Measurements from ENCODE around the gene DNAJA3. TPM values are rescaled to one million over a fixed set of nuclear protein-coding genes. Genes with fewer than 3 reads are reported as not detected.

The DNAJA3 gene
- total and polyA plus RNA-seq, 9 of the 15 experiments (the other 6 are each of a cell fraction or from before 2014, with no cell fraction given), result 8.1 to 105 (median 79.0) TPM

DNA sequence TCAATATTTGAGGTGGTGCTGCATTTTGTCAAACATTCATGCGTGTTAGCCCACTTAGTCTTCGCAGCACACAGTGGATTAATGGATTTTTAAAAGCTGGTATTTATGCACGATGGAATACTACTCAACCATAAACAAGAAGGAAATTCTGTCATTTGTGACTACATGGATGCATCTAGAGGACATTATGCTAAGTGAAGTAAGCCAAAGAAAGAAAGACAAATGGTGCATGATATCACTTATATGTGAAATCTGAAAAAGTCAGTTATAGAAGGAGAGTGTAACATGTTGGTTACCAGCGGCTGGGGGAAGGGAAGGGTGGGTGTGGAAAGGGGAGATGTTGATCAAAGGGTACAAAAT, 73.5 kb downstream of the DNAJA3 start (continued):
- TF ChIP-seq, protein P1, sequence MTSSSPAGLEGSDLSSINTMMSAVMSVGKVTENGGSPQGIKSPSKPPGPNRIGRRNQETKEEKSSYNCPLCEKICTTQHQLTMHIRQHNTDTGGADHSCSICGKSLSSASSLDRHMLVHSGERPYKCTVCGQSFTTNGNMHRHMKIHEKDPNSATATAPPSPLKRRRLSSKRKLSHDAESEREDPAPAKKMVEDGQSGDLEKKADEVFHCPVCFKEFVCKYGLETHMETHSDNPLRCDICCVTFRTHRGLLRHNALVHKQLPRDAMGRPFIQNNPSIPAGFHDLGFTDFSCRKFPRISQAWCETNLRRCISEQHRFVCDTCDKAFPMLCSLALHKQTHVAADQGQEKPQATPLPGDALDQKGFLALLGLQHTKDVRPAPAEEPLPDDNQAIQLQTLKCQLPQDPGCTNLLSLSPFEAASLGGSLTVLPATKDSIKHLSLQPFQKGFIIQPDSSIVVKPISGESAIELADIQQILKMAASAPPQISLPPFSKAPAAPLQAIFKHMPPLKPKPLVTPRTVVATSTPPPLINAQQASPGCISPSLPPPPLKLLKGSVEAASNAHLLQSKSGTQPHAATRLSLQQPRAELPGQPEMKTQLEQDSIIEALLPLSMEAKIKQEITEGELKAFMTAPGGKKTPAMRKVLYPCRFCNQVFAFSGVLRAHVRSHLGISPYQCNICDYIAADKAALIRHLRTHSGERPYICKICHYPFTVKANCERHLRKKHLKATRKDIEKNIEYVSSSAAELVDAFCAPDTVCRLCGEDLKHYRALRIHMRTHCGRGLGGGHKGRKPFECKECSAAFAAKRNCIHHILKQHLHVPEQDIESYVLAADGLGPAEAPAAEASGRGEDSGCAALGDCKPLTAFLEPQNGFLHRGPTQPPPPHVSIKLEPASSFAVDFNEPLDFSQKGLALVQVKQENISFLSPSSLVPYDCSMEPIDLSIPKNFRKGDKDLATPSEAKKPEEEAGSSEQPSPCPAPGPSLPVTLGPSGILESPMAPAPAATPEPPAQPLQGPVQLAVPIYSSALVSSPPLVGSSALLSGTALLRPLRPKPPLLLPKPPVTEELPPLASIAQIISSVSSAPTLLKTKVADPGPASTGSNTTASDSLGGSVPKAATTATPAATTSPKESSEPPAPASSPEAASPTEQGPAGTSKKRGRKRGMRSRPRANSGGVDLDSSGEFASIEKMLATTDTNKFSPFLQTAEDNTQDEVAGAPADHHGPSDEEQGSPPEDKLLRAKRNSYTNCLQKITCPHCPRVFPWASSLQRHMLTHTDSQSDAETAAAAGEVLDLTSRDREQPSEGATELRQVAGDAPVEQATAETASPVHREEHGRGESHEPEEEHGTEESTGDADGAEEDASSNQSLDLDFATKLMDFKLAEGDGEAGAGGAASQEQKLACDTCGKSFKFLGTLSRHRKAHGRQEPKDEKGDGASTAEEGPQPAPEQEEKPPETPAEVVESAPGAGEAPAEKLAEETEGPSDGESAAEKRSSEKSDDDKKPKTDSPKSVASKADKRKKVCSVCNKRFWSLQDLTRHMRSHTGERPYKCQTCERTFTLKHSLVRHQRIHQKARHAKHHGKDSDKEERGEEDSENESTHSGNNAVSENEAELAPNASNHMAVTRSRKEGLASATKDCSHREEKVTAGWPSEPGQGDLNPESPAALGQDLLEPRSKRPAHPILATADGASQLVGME (CRISPR knock-in tag; IDR thresholded peaks at IDR 0.05), result no peak
- TF ChIP-seq NCOA1 (IDR thresholded peaks at IDR 0.05; ENCODE audit: low read depth) (no peak), KAT2B (IDR thresholded peaks at IDR 0.05; ENCODE audit: low read depth, low read length) (no peak), SMARCC2 (IDR thresholded peaks at IDR 0.05; ENCODE audit: low read depth) (no peak)

DNA sequence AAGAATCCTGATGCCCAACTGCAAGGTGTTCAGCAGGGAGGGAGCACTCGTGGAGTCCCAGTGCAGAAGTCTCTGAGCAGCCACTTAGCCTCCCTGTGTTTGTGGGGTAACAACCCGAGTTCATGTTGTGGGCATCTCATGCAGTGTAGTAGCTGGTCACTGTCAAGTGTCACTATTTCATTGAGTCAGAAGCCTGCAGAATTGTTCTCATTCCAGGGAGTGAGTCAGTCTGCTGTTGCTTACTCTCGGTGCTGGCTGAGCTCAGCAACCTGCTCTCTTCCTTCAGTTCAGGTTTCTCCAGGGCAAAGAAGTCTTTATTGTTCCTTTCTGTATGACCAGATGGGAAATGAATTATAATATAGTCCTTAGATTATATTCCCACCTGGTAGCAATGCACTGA, 74.6 kb downstream of the DNAJA3 start:
- Histone ChIP-seq H3K79me2 (ENCODE audit: control insufficient read depth, insufficient read depth, low read length) (peaks cover 36% of the 10 kb centered on the region; the same call in 2 of the 3 replicates), H3K9me1 (ENCODE audit: control insufficient read depth, insufficient read depth, low read length) (no peaks in the 10 kb centered on the region), H2AFZ (ENCODE audit: low read depth, low read length) (no peak overlapping the region), H3K27me3 (ENCODE audit: control insufficient read depth in 2 of 2, insufficient read depth in 2 of 2, low read length in 2 of 2) (no peaks in the 10 kb centered on the region), H3K9me3 (replicated peaks; ENCODE audit: control insufficient read depth, insufficient read depth, low read depth, low read length) (no peaks in the 10 kb centered on the region), H3K36me3 (ENCODE audit: control insufficient read depth, insufficient read depth, low read length) (peaks cover 22% of the 10 kb centered on the region), H3K27ac (ENCODE audit: extremely low read depth, low read depth, low read length) (no peak overlapping the region), H4K20me1 (replicated peaks; ENCODE audit: control insufficient read depth, insufficient read depth, low read length) (peaks cover 8% of the 10 kb centered on the region; the same call in 1 of the 2 replicates), H3K4me3 (no peak overlapping the region), H3K9ac (ENCODE audit: insufficient read depth in 1 of 2, low read depth in 2 of 2, low read length in 2 of 2) (peak overlapping the region in 1 of 2 experiments; percentile 14; a peak in 1 of 4 replicates), H3K4me2 (ENCODE audit: insufficient read depth, low read length) (no peak overlapping the region), H3K4me1 (replicated peaks in 1 of 2; ENCODE audit: control insufficient read depth in 2 of 2, insufficient read depth in 2 of 2, low read length in 2 of 2) (peaks cover 0 to 2% of the 10 kb centered on the region in 2 experiments; a peak in 2 of 5 replicates)
- POLR2A ChIA-PET, result interaction anchor here (0.7 to 3.4 kb wide), 5 partner anchors 9 to 26 kb away, joined by 3 to 10 read pairs (median 4); no protein-coding TSS in a partner anchor
- no peak for FAIRE-seq
- CTCF ChIA-PET (ENCODE audit: low intra/inter-chr PET ratio), result no interaction called here
- no TSS peak for BruUV-seq (replicated peaks)
- no peak for ATAC-seq
- intact Hi-C loops (cut with micrococcal nuclease), result no loop called here
- 56% methylated on average over 3 of the region's 3 CpGs for WGBS (ENCODE audit: insufficient coverage, low coverage, missing lambda C conversion rate)
- in situ Hi-C loops (cut with MboI), result no loop called here
- no peak for DNase-seq (ENCODE audit: extremely low read depth in 1 of 4, low spot score in 3 of 4)
- TF ChIP-seq NBN (IDR thresholded peaks at IDR 0.05; ENCODE audit: low read depth) (no peak), ZNF165 (CRISPR knock-in tag; IDR thresholded peaks at IDR 0.05; ENCODE audit: borderline replicate concordance) (no peak), FIP1L1 (IDR thresholded peaks at IDR 0.05; ENCODE audit: low read depth, low read length, poor library complexity, severe bottlenecking) (no peak), STAG1 (CRISPR knock-in tag; IDR thresholded peaks at IDR 0.05; ENCODE audit: borderline replicate concordance) (no peak)
- TF ChIP-seq, protein P2, sequence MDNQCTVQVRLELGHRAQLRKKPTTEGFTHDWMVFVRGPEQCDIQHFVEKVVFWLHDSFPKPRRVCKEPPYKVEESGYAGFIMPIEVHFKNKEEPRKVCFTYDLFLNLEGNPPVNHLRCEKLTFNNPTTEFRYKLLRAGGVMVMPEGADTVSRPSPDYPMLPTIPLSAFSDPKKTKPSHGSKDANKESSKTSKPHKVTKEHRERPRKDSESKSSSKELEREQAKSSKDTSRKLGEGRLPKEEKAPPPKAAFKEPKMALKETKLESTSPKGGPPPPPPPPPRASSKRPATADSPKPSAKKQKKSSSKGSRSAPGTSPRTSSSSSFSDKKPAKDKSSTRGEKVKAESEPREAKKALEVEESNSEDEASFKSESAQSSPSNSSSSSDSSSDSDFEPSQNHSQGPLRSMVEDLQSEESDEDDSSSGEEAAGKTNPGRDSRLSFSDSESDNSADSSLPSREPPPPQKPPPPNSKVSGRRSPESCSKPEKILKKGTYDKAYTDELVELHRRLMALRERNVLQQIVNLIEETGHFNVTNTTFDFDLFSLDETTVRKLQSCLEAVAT (IDR thresholded peaks at IDR 0.05), result no peak
- TF ChIP-seq, protein P3, sequence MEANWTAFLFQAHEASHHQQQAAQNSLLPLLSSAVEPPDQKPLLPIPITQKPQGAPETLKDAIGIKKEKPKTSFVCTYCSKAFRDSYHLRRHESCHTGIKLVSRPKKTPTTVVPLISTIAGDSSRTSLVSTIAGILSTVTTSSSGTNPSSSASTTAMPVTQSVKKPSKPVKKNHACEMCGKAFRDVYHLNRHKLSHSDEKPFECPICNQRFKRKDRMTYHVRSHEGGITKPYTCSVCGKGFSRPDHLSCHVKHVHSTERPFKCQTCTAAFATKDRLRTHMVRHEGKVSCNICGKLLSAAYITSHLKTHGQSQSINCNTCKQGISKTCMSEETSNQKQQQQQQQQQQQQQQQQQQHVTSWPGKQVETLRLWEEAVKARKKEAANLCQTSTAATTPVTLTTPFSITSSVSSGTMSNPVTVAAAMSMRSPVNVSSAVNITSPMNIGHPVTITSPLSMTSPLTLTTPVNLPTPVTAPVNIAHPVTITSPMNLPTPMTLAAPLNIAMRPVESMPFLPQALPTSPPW (CRISPR knock-in tag; IDR thresholded peaks at IDR 0.05), result no peak
